ENCODE data around the gene MAP6. TPM values are rescaled to one million over a fixed set of nuclear protein-coding genes. Genes with fewer than 3 reads are reported as not detected.

The MAP6 gene
- total and polyA plus RNA-seq, 2 of the 13 experiments (the other 11 are each of a cell fraction or from before 2014, with no cell fraction given), result 0.04 TPM; not detected in 1

DNA sequence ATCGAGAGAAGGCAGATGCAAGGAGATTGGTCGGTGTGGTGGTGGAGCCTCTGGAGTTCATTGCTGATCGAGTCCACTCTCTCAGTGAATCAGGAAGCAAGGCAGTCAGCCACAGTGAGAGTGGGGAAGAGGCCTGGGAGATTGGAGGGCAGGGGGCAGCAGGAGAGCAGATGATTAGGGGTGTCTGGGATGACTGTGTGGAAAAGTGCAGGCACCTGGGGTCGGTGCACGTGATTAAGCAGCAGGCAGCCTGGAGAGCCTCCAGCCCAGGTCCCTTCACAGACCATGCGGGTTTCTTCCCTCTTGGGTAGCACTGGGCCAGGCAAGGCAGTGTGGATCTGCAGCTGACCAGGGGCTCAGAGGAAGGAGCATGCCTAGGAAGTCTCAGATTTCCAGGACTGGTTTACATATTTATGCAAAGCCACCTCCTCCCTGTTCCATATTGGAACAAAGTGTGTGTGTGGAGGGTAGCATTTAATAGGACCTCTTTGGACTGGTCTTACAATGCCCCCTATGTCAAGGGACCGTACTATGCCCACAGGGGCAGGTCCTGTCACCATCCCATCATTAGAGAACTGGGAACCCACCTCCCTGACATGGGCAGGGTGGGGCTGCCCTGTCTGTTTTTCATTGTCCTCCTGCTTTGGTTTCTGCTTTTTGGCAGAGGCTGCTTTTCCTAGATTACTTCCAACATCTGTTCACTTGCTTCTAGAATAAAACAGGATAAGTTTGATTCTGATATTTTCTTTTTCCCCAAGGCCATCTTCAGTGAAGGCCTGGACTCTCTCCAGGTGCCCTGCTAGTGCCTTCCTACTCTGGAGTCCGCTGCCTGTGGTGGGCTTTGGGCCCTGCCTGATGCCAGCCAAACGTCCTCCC is 129.1 kb downstream of the MAP6 start:
- no peak for DNase-seq (ENCODE audit: low spot score)
- 48% methylated on average over 7 of the region's 9 CpGs for WGBS (ENCODE audit: low lambda C conversion rate)
- CTCF ChIA-PET (ENCODE audit: low intra/inter-chr PET ratio, low total read pairs), result no interaction called here
- Histone ChIP-seq H3K4me3 (replicated peaks in 1 of 3; ENCODE audit: insufficient read depth in 1 of 3, low read depth in 2 of 3, low read length in 3 of 3) (no peak overlapping the region), H3K4me1 (ENCODE audit: insufficient read depth, low read length) (peaks cover 33% of the 10 kb centered on the region), H3K36me3 (replicated peaks in 1 of 2; ENCODE audit: control insufficient read depth in 1 of 2, insufficient read depth in 2 of 2, low read length in 2 of 2) (no peaks in the 10 kb centered on the region), H3K27ac (ENCODE audit: extremely low read length, insufficient read depth, low read length) (no peak overlapping the region), H3K79me2 (ENCODE audit: insufficient read depth, low read length) (no peaks in the 10 kb centered on the region), H2AFZ (ENCODE audit: low read length) (no peak overlapping the region), H3K27me3 (ENCODE audit: control insufficient read depth in 1 of 2, insufficient read depth in 2 of 2, low read length in 2 of 2) (peaks cover 4 to 41% of the 10 kb centered on the region in 2 experiments; a peak in 4 of 5 replicates), H4K20me1 (ENCODE audit: insufficient read depth, low read length) (no peaks in the 10 kb centered on the region), H3K9ac (ENCODE audit: insufficient read depth, low read depth, low read length) (no peak overlapping the region), H3K9me3 (ENCODE audit: low read length) (no peaks in the 10 kb centered on the region), H3K4me2 (ENCODE audit: low read depth, low read length) (no peak overlapping the region)
- in situ Hi-C loops (cut with HindIII; ENCODE audit: extremely low pct_ligation_motif_present, low pct_unique_long_range_greater_than_20kb) (loop anchor here (5.0 kb wide), 1 partner anchor 38 kb away; no protein-coding TSS in a partner anchor), intact Hi-C loops (cut with micrococcal nuclease; ENCODE audit: unreplicated experiment) (no loop called here)
- POLR2A ChIA-PET, result no interaction called here
- no peak for FAIRE-seq
- no peak for ATAC-seq
- TF ChIP-seq ELF3 (CRISPR knock-in tag; IDR thresholded peaks at IDR 0.05), result no peak
- no peak for TF ChIP-seq TCF12 (IDR thresholded peaks at IDR 0.05)
- no peak for TF ChIP-seq TCF12 (CRISPR knock-in tag; IDR thresholded peaks at IDR 0.05)
- no peak for TF ChIP-seq ZFP41 (CRISPR knock-in tag; IDR thresholded peaks at IDR 0.05; ENCODE audit: borderline replicate concordance)
- no peak for TF ChIP-seq ZNF20 (CRISPR knock-in tag; IDR thresholded peaks at IDR 0.05)
- TF ChIP-seq ZNF382 (CRISPR knock-in tag; IDR thresholded peaks at IDR 0.05; ENCODE audit: borderline replicate concordance), result no peak
- no peak for TF ChIP-seq ZBTB20 (CRISPR knock-in tag; IDR thresholded peaks at IDR 0.05; ENCODE audit: borderline replicate concordance, low read depth)
- no peak for TF ChIP-seq REL (CRISPR knock-in tag; conservative IDR thresholded peaks at IDR 0.05)
- TF ChIP-seq ZC3H4 (CRISPR knock-in tag; IDR thresholded peaks at IDR 0.05; ENCODE audit: borderline replicate concordance), result no peak
- no peak for TF ChIP-seq ZNF10 (CRISPR knock-in tag; IDR thresholded peaks at IDR 0.05; ENCODE audit: borderline replicate concordance, low read depth)
- TF ChIP-seq ZNF256 (CRISPR knock-in tag; conservative IDR thresholded peaks at IDR 0.05), result no peak
- TF ChIP-seq, protein P1, sequence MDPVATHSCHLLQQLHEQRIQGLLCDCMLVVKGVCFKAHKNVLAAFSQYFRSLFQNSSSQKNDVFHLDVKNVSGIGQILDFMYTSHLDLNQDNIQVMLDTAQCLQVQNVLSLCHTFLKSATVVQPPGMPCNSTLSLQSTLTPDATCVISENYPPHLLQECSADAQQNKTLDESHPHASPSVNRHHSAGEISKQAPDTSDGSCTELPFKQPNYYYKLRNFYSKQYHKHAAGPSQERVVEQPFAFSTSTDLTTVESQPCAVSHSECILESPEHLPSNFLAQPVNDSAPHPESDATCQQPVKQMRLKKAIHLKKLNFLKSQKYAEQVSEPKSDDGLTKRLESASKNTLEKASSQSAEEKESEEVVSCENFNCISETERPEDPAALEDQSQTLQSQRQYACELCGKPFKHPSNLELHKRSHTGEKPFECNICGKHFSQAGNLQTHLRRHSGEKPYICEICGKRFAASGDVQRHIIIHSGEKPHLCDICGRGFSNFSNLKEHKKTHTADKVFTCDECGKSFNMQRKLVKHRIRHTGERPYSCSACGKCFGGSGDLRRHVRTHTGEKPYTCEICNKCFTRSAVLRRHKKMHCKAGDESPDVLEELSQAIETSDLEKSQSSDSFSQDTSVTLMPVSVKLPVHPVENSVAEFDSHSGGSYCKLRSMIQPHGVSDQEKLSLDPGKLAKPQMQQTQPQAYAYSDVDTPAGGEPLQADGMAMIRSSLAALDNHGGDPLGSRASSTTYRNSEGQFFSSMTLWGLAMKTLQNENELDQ (CRISPR knock-in tag; IDR thresholded peaks at IDR 0.05; ENCODE audit: borderline replicate concordance), result no peak
- BruUV-seq (replicated peaks), result no TSS peak
